ENCODE data around the gene PDLIM7.
"Not testable (repeated sequence)": the region's sequence is repeated elsewhere in the genome, so short reads cannot be mapped to it uniquely, and the experiment has no call there.

Gene PDLIM7

GRCh38 chr5:177497292-177498012 is at the start of gene PDLIM7:
Gene PDLIM7 (minus strand): TSS chr5:177497604. CDS start chr5:177496512, 1,092 bp downstream.
- peak; percentile 98 to 99 for DNase-seq

GRCh38 chr5:177546258-177546741 is 48.9 kb upstream of the PDLIM7 start:
- no peak for DNase-seq

GRCh38 chr5:177545487-177546257 is 48.3 kb upstream of the PDLIM7 start:
- DNase-seq = no peak

- DNase-seq = no peak
These were observed 45.5 kb upstream of the PDLIM7 start for GRCh38 chr5:177542816-177543465.

GRCh38 chr5:177540438-177540837 is 43.0 kb upstream of the PDLIM7 start:
- DNase-seq = no peak

- no peak for DNase-seq
These were observed 42.0 kb upstream of the PDLIM7 start for GRCh38 chr5:177539411-177539810.

GRCh38 chr5:177538876-177539275 is 41.5 kb upstream of the PDLIM7 start:
- DNase-seq = no peak

GRCh38 chr5:177537389-177538361 is 40.3 kb upstream of the PDLIM7 start:
- no peak for DNase-seq

- DNase-seq = no peak
These were observed 39.0 kb upstream of the PDLIM7 start for GRCh38 chr5:177536386-177536785.

- DNase-seq = no peak
These were observed 37.7 kb upstream of the PDLIM7 start for GRCh38 chr5:177535125-177535524.

- DNase-seq = not testable (repeated sequence)
These were observed 37.0 kb upstream of the PDLIM7 start for GRCh38 chr5:177534433-177534832.

- no peak for DNase-seq
These were observed 34.0 kb upstream of the PDLIM7 start for GRCh38 chr5:177531209-177531940.

- DNase-seq = no peak
These were observed 33.2 kb upstream of the PDLIM7 start for GRCh38 chr5:177530638-177531037.

- no peak for DNase-seq
These were observed 32.1 kb upstream of the PDLIM7 start for GRCh38 chr5:177529247-177530203.

GRCh38 chr5:177528631-177529030 is 31.2 kb upstream of the PDLIM7 start:
- DNase-seq = no peak

- DNase-seq = no peak
These were observed 30.2 kb upstream of the PDLIM7 start for GRCh38 chr5:177527595-177527994.

- DNase-seq = no peak
These were observed 29.4 kb upstream of the PDLIM7 start for GRCh38 chr5:177526791-177527190.

- DNase-seq = no peak
These were observed 28.8 kb upstream of the PDLIM7 start for GRCh38 chr5:177526191-177526590.

- no peak for DNase-seq
These were observed 27.7 kb upstream of the PDLIM7 start for GRCh38 chr5:177524941-177525655.

GRCh38 chr5:177524539-177524900 is 27.1 kb upstream of the PDLIM7 start:
- DNase-seq = no peak
